CD4-positive, alpha-beta T cell treated with Interleukin-17A for 1 hour (primary cell): ENCODE data around the gene TSTD2.

Source experiments
- DNase-seq: peaks from one replicate; pipeline ENCODE4 v3.0.0-alpha.2; 2020

TSTD2 gene

DNA sequence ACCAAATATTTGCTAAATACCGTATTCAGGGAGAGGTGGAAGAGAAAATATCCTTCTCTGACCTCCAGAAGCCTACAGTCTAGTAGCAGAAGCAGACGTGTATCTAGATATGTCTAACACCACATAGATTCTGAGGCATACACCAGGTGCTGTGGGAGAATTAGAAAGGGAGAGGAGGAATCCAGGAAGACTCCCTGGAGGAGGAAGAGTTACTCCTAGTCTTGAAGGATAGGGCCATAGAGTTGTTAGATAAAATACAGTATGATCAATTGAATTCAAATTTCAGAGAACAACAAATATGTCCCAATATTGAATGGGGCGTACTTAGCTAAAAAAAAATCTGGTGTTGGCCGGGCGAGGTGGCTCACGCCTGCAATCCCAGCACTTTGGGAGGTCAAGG is 73.0 kb downstream of the TSTD2 start:
- DNase-seq = no peak

DNA sequence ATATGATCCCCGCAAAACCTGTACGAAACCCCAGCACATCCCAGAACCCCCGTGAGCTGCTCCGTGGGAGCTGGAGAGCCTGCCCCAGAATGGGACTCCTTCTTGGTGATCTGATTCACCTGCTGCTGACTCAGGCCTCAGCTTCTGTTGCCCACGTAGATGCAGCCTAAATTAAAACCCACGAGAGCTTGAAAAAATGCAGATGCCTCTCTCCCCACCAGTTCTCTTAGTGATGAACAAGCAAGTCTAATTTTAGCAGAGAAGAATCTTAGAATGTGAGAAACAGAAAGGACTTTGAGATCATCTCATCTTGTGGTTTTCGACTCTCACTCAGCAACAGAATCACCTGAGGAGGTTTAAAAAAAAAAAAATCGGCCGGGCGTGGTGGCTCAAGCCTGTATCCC is 74.1 kb downstream of the TSTD2 start:
- no peak for DNase-seq

DNA sequence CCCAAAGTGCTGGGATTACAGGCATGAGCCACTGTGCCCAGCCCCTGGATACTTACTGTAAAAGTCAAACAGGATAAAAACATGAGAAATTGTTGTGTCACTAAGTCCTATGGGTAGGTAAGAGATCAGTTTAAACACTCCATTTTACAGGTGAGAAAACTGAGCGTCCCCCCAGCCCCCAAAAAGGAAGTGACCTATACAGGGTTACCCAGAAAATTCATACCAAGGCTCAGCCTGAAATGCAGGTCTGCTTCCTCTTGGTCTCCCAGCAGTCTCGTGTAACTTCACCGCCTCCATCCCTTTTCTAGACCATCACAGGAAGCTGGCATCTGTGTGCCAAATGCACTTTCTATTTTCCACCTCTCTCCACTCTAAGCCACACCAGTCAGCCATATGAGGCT is 74.5 kb downstream of the TSTD2 start:
- DNase-seq = no peak

DNA sequence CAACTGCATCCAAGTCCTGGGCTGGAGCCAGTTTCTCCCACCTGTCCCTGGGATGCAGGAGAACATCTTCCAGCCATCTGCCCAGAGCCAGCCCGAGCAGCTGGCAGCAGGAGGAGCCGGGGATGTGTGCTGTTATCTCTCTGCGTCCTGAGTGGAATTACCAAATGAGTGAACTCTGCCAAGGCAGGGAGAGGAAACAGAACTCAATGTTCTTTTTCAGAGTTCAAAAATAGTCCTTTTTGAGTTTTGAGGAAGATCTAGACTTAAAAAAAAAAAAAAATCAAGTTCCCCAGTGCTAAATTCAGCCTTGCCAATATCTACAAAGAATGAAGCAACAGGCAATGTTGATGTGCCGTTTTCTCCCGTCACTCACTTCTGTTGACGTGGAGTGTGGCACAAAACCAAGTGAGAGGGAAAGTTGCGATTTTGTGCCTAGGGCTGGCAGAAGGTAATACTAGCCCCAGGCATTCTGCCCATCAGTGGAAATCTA is 75.5 kb downstream of the TSTD2 start:
- no peak for DNase-seq

DNA sequence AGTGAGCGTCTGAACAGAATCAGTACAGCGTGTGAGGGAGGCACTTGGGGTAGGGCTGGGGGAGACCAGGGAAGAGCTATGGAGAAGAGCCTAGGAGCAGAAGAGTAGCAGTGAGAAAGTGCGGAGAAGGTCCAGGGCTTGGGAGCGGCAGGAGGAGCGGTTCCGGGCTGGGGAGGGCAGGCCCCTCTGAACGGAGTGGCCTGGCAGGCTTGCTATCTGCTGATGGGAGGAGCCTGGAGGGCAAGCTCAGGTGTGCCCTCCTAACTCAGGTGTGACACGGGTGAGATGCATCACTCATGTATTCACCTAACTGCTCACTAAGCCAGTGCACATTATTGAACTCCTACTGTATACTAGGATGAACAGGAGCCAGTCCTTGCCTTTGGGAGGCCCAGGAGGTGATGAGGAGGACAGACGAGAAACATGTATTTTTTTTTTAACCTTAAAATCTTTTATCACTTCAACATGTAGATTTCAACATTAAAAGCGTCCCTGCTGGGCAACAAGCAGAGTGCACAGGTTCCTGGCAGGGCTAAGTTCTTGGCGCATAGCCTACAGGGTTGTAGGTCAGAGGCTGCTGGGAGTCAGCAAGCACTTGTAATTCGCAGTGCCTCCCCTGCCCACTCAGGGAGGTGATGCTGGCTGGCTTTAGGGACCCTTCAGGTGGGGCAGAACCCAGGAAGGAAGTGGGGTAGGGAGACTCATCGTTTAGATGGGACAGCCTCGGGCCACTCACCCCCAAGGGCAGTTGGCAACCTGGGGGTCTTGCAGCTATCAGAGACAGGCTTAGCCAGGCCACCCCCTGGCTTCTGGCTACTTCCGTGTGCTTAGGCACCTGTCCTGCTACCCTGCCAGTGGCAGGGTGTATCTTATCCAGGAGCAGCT is 76.2 kb downstream of the TSTD2 start:
- no peak for DNase-seq

DNA sequence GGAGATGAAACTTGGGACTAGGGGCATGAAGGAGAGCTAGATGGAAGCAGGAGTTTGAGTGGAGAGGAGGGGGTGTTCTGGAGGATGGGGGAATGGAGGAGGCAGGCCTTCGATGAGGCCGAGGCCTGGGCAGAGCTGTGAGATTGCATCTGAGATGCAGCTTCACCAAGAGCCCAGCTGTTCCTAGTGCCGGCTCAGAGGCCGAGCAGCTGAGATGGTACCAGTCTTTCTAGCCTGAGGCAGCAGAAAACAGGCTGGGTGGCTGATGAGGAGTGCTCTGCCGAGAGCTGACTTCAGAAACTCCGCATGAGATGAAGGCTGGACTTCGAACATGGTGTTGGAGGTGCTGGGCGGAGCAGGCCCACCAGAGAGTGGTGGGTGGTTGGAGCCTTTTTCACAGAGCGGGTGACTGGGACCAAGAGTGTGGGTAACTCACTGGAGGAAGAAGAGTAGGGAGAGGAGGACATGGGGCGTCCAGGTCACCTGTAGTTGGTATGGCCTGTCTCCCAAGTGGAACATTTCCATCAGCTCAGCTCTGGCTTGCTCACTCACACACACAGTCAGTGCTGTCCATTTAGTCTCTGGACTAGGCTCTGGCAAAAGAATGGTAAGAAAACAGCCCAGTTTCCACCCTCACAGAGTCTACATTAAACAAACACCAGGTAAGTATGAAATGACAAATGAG is 77.0 kb downstream of the TSTD2 start:
- DNase-seq = no peak

DNA sequence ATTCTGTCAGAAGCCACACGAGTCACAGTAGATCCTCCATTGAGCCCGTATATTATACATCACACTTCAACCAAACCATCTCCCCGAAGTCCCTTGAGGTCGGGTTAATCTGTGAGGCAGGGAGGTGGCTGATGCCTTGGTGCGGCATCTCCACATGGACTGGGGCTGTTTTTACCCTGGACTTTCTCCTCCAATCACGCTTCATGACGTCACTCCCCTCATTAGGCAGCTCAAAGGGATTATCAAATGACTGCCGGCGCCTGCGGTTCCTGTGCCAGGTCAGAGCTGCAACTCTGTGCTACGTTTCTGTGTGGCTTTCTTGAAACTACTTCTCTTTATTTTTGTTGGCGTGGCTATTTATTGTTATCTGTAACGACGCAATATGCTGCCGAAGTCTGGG is 78.0 kb downstream of the TSTD2 start:
- no peak for DNase-seq

DNA sequence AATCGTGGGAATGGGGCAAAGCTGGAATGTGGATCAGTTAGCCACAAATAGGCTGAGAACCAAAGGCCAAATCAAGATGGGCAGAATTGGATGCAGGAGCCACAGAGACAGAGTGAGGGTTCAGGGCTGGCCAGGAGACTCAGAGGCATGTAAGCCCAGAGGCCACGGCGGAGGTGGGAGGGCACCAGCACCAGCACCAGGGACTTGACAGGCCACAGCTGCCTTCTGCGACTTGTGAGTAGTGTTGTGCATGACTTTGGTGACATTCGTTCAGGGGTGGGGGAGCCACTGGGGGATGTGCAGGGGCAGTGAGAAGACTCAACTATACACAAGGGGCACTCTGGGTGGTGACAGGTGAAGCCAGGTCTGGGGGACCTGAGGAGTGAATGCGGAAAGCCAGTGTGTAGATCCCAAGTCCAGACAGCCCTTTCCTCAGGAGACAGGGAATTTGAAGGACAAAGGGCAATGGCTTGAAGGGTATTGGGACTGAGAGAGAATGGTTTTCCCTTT is 78.5 kb downstream of the TSTD2 start:
- DNase-seq = no peak

DNA sequence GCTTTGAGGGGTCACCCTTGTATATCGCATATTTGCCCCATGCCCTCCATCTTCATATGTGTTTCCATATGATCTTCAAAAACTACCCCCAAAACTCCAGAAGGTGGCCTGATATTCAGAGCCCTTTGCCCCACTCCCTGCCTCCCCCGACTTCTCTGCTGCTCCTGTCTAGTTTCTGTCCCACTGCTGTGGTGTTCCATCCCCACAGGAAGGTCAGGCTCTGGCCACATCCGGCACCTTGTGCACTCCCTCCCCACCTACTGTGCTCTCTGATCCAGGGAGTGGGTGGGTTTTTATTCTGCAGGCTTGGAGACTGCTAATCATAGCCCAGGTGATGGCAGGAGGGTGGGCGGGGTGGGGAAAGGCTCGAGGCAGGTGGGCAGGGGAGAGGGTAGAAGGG is 79.3 kb downstream of the TSTD2 start:
- DNase-seq = no peak

DNA sequence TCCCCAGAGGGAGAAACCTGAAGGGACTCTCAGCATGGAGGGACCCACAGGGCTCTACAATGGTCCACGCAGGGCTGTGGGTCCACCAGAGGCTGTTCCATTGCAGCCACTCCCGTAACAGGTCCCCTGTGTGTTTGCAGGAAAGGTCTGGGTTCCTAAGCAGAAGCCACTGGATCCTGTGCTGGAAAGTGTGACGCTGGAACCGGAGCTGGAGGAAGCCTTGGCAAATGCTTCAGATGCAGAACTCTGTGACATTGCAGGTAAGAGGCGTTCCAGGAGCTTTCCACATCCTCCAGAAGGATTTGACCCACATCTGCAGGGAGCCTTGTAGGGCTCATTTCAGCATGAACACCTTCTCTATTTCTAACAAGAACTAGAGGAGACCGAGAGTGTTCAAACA is 80.0 kb downstream of the TSTD2 start:
- no peak for DNase-seq

DNA sequence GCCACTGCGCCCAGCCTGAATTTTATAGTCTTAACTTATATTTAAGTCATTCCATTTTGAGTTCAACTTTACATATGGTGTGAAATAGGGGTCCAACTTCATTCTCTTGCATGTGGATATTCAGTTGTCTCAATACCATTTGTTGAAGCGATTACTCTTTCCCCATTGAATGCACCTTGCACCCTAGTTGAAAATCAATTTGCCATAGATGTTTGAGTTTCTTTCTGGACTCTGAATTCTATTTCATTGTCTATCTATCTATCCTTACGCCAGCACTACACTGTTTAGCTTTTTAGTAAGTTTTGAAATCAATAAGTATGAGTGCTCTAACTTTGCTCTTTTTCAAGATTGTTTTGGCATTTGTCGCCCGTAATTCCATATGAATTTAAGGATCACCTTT is 81.9 kb downstream of the TSTD2 start:
- no peak for DNase-seq

DNA sequence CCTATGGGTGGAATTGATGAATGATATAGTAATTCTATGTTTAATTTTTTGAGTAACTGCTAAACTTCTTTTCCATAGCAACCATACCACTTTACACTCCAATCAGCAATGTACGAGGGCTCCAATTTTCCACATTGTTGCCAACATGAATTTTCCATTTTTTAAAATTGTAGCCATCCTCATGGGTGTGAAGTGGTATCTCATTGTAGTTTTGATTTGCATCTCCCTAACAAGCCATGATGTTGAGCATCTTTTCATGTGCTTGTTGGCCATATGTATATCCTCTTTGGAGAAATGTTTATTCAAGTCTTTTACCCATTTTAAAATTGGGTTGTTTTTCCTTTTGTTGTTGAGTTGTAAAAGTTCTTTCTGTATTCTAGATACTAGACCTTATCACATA is 82.8 kb downstream of the TSTD2 start:
- DNase-seq = no peak
